SK-N-SH (cell line): Measurements from ENCODE around the gene VWF. TPM values are rescaled to one million over a fixed set of nuclear protein-coding genes. Genes with fewer than 3 reads are reported as not detected.

Source experiments
- CTCF ChIA-PET: fragments of 300-600, 350-600 bp; formaldehyde crosslinking; extraction: SDS; loops from one replicate; lab custom pipeline; 2021; lab: Yijun Ruan, JAX
- POLR2A ChIA-PET: fragments of 350-600 bp; sonication (Branson Sonifier 250); formaldehyde crosslinking; extraction: SDS; loops from one replicate; lab custom pipeline; 2020; ENCODE audit warnings: antibody characterized with exemption, inconsistent platforms; lab: Yijun Ruan, JAX
- DNase-seq: peaks from one replicate; pipeline ENCODE4 v3.0.0; 2012
- H2AFZ ChIP-seq: fragments of 200-600 bp; sonication (generic); 2 replicates; pipeline ENCODE4 v1.8.1; 2016; ENCODE audit warnings: antibody characterized with exemption, mild to moderate bottlenecking, low read depth
- H3F3A ChIP-seq: fragments of 200-600 bp; sonication (generic); replicated peaks from 2 replicates; pipeline ENCODE3; 2016; ENCODE audit warnings: antibody characterized with exemption, mild to moderate bottlenecking; ENCODE audit not compliant: insufficient read depth
- H3K27ac ChIP-seq, 2 experiments: fragments of 200-500 bp in 1 of 2; fragments of 200-600 bp in 1 of 2; sonication (Bioruptor generic) in 1 of 2; sonication (generic), shearing (Covaris generic) in 1 of 2; 2 replicates each; pipeline versions ENCODE4 v1.5.1 to v1.6.1; 2014 to 2016; ENCODE audit warnings: low read depth in 2 of 2, inconsistent platforms in 1 of 2, low read length in 1 of 2, mild to moderate bottlenecking in 1 of 2, mixed read lengths in 1 of 2
- H3K27me3 ChIP-seq: fragments of 200-600 bp; sonication (generic), shearing (Covaris generic); 2 replicates; pipeline ENCODE4 v1.6.1; 2016; ENCODE audit warnings: mixed run types; ENCODE audit not compliant: insufficient read depth
- H3K36me3 ChIP-seq, 2 experiments: fragments of 200-500 bp in 1 of 2; fragments of 200-600 bp in 1 of 2; sonication (Bioruptor generic) in 1 of 2; sonication (generic) in 1 of 2; replicated peaks in 1 of 2; 2 replicates each; pipeline versions ENCODE3 to v1.5.1; 2014 to 2016; ENCODE audit warnings: low read length in 1 of 2, mild to moderate bottlenecking in 1 of 2; ENCODE audit not compliant: insufficient read depth in 2 of 2, control insufficient read depth in 1 of 2
- H3K4me1 ChIP-seq, 2 experiments: fragments of 200-500 bp in 1 of 2; fragments of 200-600 bp in 1 of 2; sonication (Bioruptor generic) in 1 of 2; sonication (generic), shearing (Covaris generic) in 1 of 2; 2 replicates each; pipeline versions ENCODE4 v1.5.1 to v1.6.1; 2014 to 2016; ENCODE audit warnings: low read depth in 1 of 2, low read length in 1 of 2, mixed run types in 1 of 2; ENCODE audit not compliant: insufficient read depth in 2 of 2, control insufficient read depth in 1 of 2
- H3K4me2 ChIP-seq: fragments of 200-600 bp; sonication (generic), shearing (Covaris generic); 2 replicates; pipeline ENCODE4 v1.6.1; 2017; ENCODE audit warnings: mixed run types
- H3K4me3 ChIP-seq, 2 experiments: fragments of 200-500 bp in 1 of 2; fragments of 200-600 bp in 1 of 2; sonication (Bioruptor generic) in 1 of 2; sonication (generic), shearing (Covaris generic) in 1 of 2; 2 replicates each; pipeline versions ENCODE4 v1.5.1 to v1.8.1; 2014 to 2016; ENCODE audit warnings: low read depth in 2 of 2, inconsistent platforms in 1 of 2, low read length in 1 of 2, mild to moderate bottlenecking in 1 of 2, mixed read lengths in 1 of 2, moderate library complexity in 1 of 2
- H3K79me2 ChIP-seq: fragments of 200-600 bp; sonication (generic); 2 replicates; pipeline ENCODE4 v1.8.1; 2017; ENCODE audit warnings: mild to moderate bottlenecking; ENCODE audit not compliant: insufficient read depth
- H3K9ac ChIP-seq: fragments of 200-600 bp; sonication (generic); 2 replicates; pipeline ENCODE4 v1.6.1; 2017; ENCODE audit warnings: mixed run types
- H3K9me2 ChIP-seq: fragments of 200-600 bp; sonication (generic); 2 replicates; pipeline ENCODE4 v1.6.1; 2017; ENCODE audit warnings: mixed run types
- H3K9me3 ChIP-seq: fragments of 200-600 bp; sonication (generic); 2 replicates; pipeline ENCODE4 v1.6.1; 2017; ENCODE audit warnings: mixed run types, mild to moderate bottlenecking, moderate library complexity
- H4K20me1 ChIP-seq: fragments of 200-600 bp; sonication (generic); 2 replicates; pipeline ENCODE4 v1.6.1; 2017; ENCODE audit warnings: mild to moderate bottlenecking, mixed run types; ENCODE audit not compliant: insufficient read depth
- EZH2phosphoT487 ChIP-seq: fragments of 200-600 bp; sonication (generic); IDR thresholded peaks from 2 replicates; pipeline ENCODE4 v1.6.1; 2017; ENCODE audit warnings: low read depth, mixed run types, mild to moderate bottlenecking, antibody characterized with exemption, moderate library complexity, borderline replicate concordance
- FOSL2 ChIP-seq: IDR thresholded peaks from 2 replicates; pipeline ENCODE4 v1.4.0; 2012; ENCODE audit warnings: low read depth, mild to moderate bottlenecking, moderate library complexity, borderline replicate concordance
- NFIC ChIP-seq: IDR thresholded peaks from 2 replicates; pipeline ENCODE4 v1.4.0; 2012; ENCODE audit warnings: borderline replicate concordance
- RCOR1 ChIP-seq: fragments of 150-350 bp; IDR thresholded peaks from 2 replicates; pipeline ENCODE4 v1.6.1; 2017; ENCODE audit warnings: antibody characterized with exemption, low read length
- RXRA ChIP-seq: IDR thresholded peaks from 2 replicates; pipeline ENCODE4 v1.4.0; 2012; ENCODE audit warnings: low read depth, mild to moderate bottlenecking, borderline replicate concordance
- SIN3A ChIP-seq: IDR thresholded peaks from 2 replicates; pipeline ENCODE4 v1.6.1; 2012; ENCODE audit warnings: low read depth, mild to moderate bottlenecking, low read length, moderate library complexity, borderline replicate concordance
- SMC3 ChIP-seq: IDR thresholded peaks from 2 replicates; pipeline ENCODE4 v1.6.1; 2012; ENCODE audit warnings: low read depth, low read length, improper control_type of control experiment
- WGBS: methylation state at CpG from one replicate; pipeline ENCODE4 v1.1.6; 2017; ENCODE audit warnings: low lambda C conversion rate; 5-methylcytosine and 5-hydroxymethylcytosine counted together
- polyA plus RNA-seq, 3 experiments: library from polyadenylated mRNA; depleted of rRNA; stranded (reverse); fragments of >200 nt; gene quantifications; 2 replicates each; pipeline ENCODE4 v1.2.3, GENCODE V29; 2012
- TF ChIP-seq, protein P1 (sequence below): IDR thresholded peaks from 2 replicates; pipeline ENCODE4 v1.4.0; 2012; ENCODE audit warnings: low read depth, borderline replicate concordance
- TF ChIP-seq, protein P2 (sequence below): fragments of 150-350 bp; IDR thresholded peaks from 2 replicates; pipeline ENCODE4 v1.6.1; 2016; ENCODE audit warnings: mild to moderate bottlenecking, low read depth, low read length
- TF ChIP-seq, protein P3 (sequence below): IDR thresholded peaks from 2 replicates; pipeline ENCODE4 v1.6.1; 2012; ENCODE audit warnings: mild to moderate bottlenecking, low read depth, low read length, moderate library complexity

The VWF gene
- polyA plus RNA-seq, 1 of the 3 experiments (the other 2 are of a cell fraction), result 0.12 TPM

DNA sequence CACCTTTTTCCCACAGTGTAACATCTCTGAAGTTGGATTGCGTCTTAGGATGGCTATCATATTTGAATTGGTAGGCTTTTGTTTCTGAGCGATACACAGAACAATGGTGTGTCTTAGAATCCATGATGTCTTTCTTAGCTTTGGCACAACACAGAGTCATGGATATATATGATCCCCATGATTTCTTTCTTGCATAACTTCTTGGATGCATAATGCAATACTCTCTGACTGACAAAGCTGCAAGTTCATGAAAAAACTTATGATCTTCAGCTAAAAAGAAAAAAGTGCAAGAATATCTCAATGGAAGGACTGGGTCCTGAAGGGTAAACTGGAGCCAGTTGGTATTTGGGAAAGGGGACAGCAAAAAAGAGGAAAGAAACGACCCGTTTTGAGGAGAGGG, 48.1 kb downstream of the VWF start:
- POLR2A ChIA-PET, result no interaction called here
- Histone ChIP-seq H2AFZ (no peak overlapping the region), H3F3A (no peaks in the 10 kb centered on the region), H3K4me3 (no peak overlapping the region), H3K9me3 (no peaks in the 10 kb centered on the region), H3K9ac (no peak overlapping the region), H3K36me3 (no peaks in the 10 kb centered on the region), H3K4me1 (peaks cover 0 to 43% of the 10 kb centered on the region in 2 experiments; a peak in 1 of 4 replicates), H3K9me2 (no peaks in the 10 kb centered on the region), H4K20me1 (no peaks in the 10 kb centered on the region), H3K27me3 (no peaks in the 10 kb centered on the region), H3K27ac (no peak overlapping the region; a peak in 1 of 4 replicates), H3K79me2 (no peaks in the 10 kb centered on the region), H3K4me2 (no peak overlapping the region)
- DNase-seq, result no peak
- WGBS, result 65% methylated on average over 4 of the region's 4 CpGs
- TF ChIP-seq FOSL2 (no peak), RXRA (no peak), RCOR1 (no peak), NFIC (no peak), EZH2phosphoT487 (no peak), SIN3A (no peak), SMC3 (no peak)
- TF ChIP-seq, protein P1, sequence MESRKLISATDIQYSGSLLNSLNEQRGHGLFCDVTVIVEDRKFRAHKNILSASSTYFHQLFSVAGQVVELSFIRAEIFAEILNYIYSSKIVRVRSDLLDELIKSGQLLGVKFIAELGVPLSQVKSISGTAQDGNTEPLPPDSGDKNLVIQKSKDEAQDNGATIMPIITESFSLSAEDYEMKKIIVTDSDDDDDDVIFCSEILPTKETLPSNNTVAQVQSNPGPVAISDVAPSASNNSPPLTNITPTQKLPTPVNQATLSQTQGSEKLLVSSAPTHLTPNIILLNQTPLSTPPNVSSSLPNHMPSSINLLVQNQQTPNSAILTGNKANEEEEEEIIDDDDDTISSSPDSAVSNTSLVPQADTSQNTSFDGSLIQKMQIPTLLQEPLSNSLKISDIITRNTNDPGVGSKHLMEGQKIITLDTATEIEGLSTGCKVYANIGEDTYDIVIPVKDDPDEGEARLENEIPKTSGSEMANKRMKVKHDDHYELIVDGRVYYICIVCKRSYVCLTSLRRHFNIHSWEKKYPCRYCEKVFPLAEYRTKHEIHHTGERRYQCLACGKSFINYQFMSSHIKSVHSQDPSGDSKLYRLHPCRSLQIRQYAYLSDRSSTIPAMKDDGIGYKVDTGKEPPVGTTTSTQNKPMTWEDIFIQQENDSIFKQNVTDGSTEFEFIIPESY, result no peak
- TF ChIP-seq, protein P2, sequence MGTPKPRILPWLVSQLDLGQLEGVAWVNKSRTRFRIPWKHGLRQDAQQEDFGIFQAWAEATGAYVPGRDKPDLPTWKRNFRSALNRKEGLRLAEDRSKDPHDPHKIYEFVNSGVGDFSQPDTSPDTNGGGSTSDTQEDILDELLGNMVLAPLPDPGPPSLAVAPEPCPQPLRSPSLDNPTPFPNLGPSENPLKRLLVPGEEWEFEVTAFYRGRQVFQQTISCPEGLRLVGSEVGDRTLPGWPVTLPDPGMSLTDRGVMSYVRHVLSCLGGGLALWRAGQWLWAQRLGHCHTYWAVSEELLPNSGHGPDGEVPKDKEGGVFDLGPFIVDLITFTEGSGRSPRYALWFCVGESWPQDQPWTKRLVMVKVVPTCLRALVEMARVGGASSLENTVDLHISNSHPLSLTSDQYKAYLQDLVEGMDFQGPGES, result no peak
- TF ChIP-seq, protein P3, sequence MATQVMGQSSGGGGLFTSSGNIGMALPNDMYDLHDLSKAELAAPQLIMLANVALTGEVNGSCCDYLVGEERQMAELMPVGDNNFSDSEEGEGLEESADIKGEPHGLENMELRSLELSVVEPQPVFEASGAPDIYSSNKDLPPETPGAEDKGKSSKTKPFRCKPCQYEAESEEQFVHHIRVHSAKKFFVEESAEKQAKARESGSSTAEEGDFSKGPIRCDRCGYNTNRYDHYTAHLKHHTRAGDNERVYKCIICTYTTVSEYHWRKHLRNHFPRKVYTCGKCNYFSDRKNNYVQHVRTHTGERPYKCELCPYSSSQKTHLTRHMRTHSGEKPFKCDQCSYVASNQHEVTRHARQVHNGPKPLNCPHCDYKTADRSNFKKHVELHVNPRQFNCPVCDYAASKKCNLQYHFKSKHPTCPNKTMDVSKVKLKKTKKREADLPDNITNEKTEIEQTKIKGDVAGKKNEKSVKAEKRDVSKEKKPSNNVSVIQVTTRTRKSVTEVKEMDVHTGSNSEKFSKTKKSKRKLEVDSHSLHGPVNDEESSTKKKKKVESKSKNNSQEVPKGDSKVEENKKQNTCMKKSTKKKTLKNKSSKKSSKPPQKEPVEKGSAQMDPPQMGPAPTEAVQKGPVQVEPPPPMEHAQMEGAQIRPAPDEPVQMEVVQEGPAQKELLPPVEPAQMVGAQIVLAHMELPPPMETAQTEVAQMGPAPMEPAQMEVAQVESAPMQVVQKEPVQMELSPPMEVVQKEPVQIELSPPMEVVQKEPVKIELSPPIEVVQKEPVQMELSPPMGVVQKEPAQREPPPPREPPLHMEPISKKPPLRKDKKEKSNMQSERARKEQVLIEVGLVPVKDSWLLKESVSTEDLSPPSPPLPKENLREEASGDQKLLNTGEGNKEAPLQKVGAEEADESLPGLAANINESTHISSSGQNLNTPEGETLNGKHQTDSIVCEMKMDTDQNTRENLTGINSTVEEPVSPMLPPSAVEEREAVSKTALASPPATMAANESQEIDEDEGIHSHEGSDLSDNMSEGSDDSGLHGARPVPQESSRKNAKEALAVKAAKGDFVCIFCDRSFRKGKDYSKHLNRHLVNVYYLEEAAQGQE, result no peak
- CTCF ChIA-PET, result interaction anchor here (1.0 to 1.4 kb wide), 4 partner anchors 10 to 208 kb away, joined by 3 to 5 read pairs (median 4); no protein-coding TSS in a partner anchor
